Thyroid gland (tissue), 4 donors: ENCODE results near the gene LRRFIP1. TPM values are rescaled to one million over a fixed set of nuclear protein-coding genes. Genes with fewer than 3 reads are reported as not detected.

Experiments
- DNase-seq, 2 donors: peaks; one replicate each; pipeline ENCODE4 v3.0.0-alpha.2; 2019
- H3K27ac ChIP-seq, 3 donors: fragments of 200-600 bp; sonication (generic); 1 replicate in 2 of 3; 2 replicates in 1 of 3; pipeline ENCODE4 v1.5.1; 2016 to 2019; ENCODE audit warnings: mild to moderate bottlenecking in 1 of 3, moderate library complexity in 1 of 3
- H3K27me3 ChIP-seq: fragments of 200-600 bp; sonication (generic); one replicate; pipeline ENCODE4 v1.5.1; 2019
- H3K36me3 ChIP-seq, 2 donors: fragments of 200-600 bp; sonication (generic); one replicate each; pipeline ENCODE4 v1.5.1; 2016 to 2019
- H3K4me1 ChIP-seq, 2 donors: fragments of 200-600 bp; sonication (generic); one replicate each; pipeline ENCODE4 v1.5.1; 2017 to 2019
- H3K4me3 ChIP-seq, 3 donors: fragments of 200-600 bp; sonication (generic); replicated peaks in 1 of 3; 1 replicate in 2 of 3; 2 replicates in 1 of 3; pipeline ENCODE4 v1.5.1; 2016; ENCODE audit warnings: mild to moderate bottlenecking in 1 of 3
- H3K9me3 ChIP-seq: fragments of 200-600 bp; sonication (generic); one replicate; pipeline ENCODE4 v1.5.1; 2017
- POLR2A ChIP-seq, 2 donors: fragments of 450-650 bp; IDR thresholded peaks; one replicate each; pipeline ENCODE4 v1.6.1; 2017; ENCODE audit warnings: antibody characterized with exemption in 2 of 2, mild to moderate bottlenecking in 2 of 2, moderate library complexity in 1 of 2
- WGBS, 2 donors: methylation state at CpG; one replicate each; pipeline ENCODE4 v1.1.5; 2017; 5-methylcytosine and 5-hydroxymethylcytosine counted together
- intact Hi-C: fragments of 100-400 bp; cut with DNase I; formaldehyde crosslinking; loops from one replicate; pipeline ENCODE4 v1.15.1; 2023
- total RNA-seq, 4 donors: library from RNA; depleted of rRNA; stranded (reverse); fragments of >200 nt; gene quantifications; one replicate each; pipeline ENCODE4 v1.2.3, GENCODE V29; 2016
- TF ChIP-seq, protein P1 (sequence below), 6 experiments: fragments of 200-600 bp in 3 of 6; fragments of 450-650 bp in 3 of 6; sonication (generic) in 3 of 6; IDR thresholded peaks; one replicate each; pipeline ENCODE4 v1.5.1; 2016 to 2019; ENCODE audit warnings: antibody characterized with exemption in 6 of 6, mild to moderate bottlenecking in 2 of 6, inconsistent platforms in 1 of 6, moderate library complexity in 1 of 6

Gene LRRFIP1
- total RNA-seq, 4 donors from 2014 or later: 76.1 to 113 (median 96.6) TPM

DNA sequence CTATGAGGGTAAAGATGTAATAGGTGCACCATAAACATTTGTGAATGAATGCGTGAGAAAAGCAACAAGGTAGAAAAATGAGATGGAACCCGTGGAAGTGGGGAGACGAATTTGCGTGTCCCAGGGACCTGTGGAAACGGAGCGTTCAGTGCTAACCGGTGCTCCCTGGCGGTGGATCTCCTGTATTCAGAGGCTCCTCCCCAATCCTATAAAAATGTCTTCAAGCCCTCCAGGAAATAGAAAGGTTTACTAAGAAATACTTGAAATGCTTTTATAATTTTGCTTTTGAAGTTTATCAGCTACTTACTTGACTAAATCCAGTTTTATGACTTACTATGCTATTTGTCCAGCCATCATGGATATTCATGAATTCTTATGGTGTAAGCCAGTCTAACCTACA, 108.4 kb downstream of the LRRFIP1 start:
- WGBS, 2 donors: 84 to 93% methylated on average over 8 of the region's 8 CpGs
- H3K36me3 ChIP-seq: no peaks in the 10 kb centered on the region
- peak overlapping the region in 2 of 3 donors; percentile 82 to 92 for H3K27ac ChIP-seq
- intact Hi-C loops: no loop called here
- DNase-seq: no peak
- H3K9me3 ChIP-seq: no peaks in the 10 kb centered on the region
- no peaks in the 10 kb centered on the region for H3K27me3 ChIP-seq
- H3K4me1 ChIP-seq: peaks cover 32 to 79% of the 10 kb centered on the region in 2 donors
- no peak overlapping the region for H3K4me3 ChIP-seq
- TF ChIP-seq POLR2A (IDR thresholded peaks at IDR 0.05): no peak
- TF ChIP-seq, protein P1, sequence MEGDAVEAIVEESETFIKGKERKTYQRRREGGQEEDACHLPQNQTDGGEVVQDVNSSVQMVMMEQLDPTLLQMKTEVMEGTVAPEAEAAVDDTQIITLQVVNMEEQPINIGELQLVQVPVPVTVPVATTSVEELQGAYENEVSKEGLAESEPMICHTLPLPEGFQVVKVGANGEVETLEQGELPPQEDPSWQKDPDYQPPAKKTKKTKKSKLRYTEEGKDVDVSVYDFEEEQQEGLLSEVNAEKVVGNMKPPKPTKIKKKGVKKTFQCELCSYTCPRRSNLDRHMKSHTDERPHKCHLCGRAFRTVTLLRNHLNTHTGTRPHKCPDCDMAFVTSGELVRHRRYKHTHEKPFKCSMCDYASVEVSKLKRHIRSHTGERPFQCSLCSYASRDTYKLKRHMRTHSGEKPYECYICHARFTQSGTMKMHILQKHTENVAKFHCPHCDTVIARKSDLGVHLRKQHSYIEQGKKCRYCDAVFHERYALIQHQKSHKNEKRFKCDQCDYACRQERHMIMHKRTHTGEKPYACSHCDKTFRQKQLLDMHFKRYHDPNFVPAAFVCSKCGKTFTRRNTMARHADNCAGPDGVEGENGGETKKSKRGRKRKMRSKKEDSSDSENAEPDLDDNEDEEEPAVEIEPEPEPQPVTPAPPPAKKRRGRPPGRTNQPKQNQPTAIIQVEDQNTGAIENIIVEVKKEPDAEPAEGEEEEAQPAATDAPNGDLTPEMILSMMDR (IDR thresholded peaks at IDR 0.05): no peak

GRCh38 chr2:237736783-237737182, 109.4 kb downstream of the LRRFIP1 start:
- intact Hi-C loops: no loop called here
- H3K27ac ChIP-seq: peak overlapping the region in 2 of 3 donors; percentile 6 to 92
- 90 to 99% methylated on average over 9 to 11 of the region's 13 CpGs for WGBS, 2 donors
- no peak for TF ChIP-seq POLR2A (IDR thresholded peaks at IDR 0.05)
- TF ChIP-seq, protein P1 (IDR thresholded peaks at IDR 0.05): no peak
- H3K36me3 ChIP-seq: no peaks in the 10 kb centered on the region
- no peaks in the 10 kb centered on the region for H3K9me3 ChIP-seq
- no peak overlapping the region for H3K4me3 ChIP-seq
- DNase-seq: no peak
- H3K27me3 ChIP-seq: no peaks in the 10 kb centered on the region
- peaks cover 32 to 72% of the 10 kb centered on the region in 2 donors for H3K4me1 ChIP-seq

DNA sequence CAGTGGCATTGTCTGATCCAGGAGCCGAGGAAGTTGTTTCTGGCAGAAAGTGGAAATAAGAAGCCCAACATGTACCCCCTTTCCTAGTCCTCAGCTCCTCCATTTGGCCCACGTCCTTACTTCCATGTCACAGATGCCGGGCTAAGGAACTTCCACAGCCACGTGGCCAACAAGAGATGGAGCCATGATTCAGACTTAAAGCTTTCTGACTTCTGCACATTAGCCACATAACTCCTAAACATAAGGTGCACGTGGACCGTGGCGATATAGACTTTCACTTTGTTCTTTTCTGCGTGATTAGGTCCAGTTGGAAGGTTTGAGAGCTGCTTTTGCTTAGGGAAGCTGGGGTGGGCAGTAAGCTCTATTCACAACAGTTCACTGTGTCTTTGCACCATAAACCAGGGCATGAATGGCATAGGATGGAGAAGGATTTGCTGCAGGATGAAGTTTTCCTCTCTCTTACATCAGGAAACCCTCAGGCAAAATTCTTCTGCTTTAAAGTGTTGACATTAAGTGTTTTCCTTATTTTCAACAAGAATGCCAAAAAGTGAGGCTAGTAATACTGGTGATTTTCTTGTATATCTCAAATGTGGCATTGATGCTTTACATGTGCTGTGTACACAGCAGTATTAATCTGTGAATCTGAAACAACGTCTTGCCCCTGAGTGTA, 109.9 kb downstream of the LRRFIP1 start:
- DNase-seq: no peak
- Histone ChIP-seq H3K27ac (peak overlapping the region in 2 of 3 donors; percentile 6 to 92), H3K36me3 (no peaks in the 10 kb centered on the region), H3K27me3 (no peaks in the 10 kb centered on the region), H3K9me3 (no peaks in the 10 kb centered on the region), H3K4me3 (no peak overlapping the region), H3K4me1 (peaks cover 32 to 67% of the 10 kb centered on the region in 2 donors)
- TF ChIP-seq POLR2A (IDR thresholded peaks at IDR 0.05): no peak
- TF ChIP-seq, protein P1 (IDR thresholded peaks at IDR 0.05): no peak
- WGBS, 2 donors: 91 to 96% methylated on average over 9 of the region's 9 CpGs
- intact Hi-C loops: no loop called here

DNA sequence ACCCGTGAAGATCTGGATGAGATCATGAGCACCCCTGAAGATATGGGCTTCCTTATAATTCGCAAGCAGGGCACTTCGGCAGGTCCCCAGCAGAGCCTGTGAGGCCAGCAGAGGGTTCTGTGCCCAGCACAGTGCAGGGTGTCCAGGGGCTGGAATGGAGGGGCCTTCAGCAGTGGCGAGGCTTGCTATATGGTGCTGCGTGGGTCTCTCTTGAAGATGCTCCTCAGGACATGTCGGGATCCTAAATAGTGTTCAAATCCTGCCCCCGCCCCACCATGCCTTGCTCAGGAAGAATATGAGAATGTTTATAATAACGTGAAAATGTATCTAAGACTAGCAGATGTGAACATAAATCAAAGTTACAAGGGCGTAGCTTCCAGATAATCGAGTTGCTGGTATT, 110.9 kb downstream of the LRRFIP1 start:
- Histone ChIP-seq H3K36me3 (no peaks in the 10 kb centered on the region), H3K9me3 (no peaks in the 10 kb centered on the region), H3K27ac (peak overlapping the region in 2 of 3 donors; percentile 6 to 32), H3K4me3 (no peak overlapping the region), H3K27me3 (no peaks in the 10 kb centered on the region), H3K4me1 (peaks cover 28 to 57% of the 10 kb centered on the region in 2 donors)
- DNase-seq: no peak
- TF ChIP-seq, protein P1 (IDR thresholded peaks at IDR 0.05): no peak
- no peak for TF ChIP-seq POLR2A (IDR thresholded peaks at IDR 0.05)
- 92 to 96% methylated on average over 10 of the region's 10 CpGs for WGBS, 2 donors
- intact Hi-C loops: no loop called here

DNA sequence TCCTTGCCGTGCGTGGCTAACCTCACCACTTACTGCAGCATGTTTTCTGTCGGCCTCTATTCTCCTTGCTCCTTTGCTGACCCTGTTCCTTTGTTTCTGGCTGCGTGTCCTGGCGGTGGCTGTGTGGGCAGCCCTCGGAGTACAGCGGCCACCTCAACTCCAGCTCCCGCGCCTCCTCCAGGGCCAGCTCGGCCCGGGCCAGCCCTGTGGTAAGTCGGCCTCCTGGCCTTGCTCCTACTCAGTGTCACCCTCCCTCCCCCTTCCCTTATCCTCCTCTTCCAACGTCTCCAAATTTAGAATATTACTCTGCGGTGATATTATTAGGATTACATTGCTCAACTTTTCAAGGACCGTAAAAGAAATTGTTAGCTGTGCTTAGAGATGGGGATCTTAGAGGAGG, 111.7 kb downstream of the LRRFIP1 start:
- WGBS, 2 donors: 73 to 80% methylated on average over 15 of the region's 15 CpGs

More for the DNA sequence above, 111.7 kb downstream of the LRRFIP1 start:
- Histone ChIP-seq H3K27me3 (no peaks in the 10 kb centered on the region), H3K36me3 (no peaks in the 10 kb centered on the region), H3K9me3 (no peaks in the 10 kb centered on the region), H3K4me3 (no peak overlapping the region), H3K27ac (peak overlapping the region in 2 of 3 donors; percentile 6 to 32), H3K4me1 (peaks cover 20 to 56% of the 10 kb centered on the region in 2 donors)
- TF ChIP-seq, protein P1 (IDR thresholded peaks at IDR 0.05): no peak
- TF ChIP-seq POLR2A (IDR thresholded peaks at IDR 0.05): no peak
- DNase-seq: no peak
- intact Hi-C loops: no loop called here
